Stimulated activated naive CD8-positive, alpha-beta T cell treated with anti-CD3 and anti-CD28 coated beads, Interleukin-15, amount 100 ng/mL, for 72 hours (primary cell): ENCODE measurements around the gene NFATC2.

Source experiments
- ATAC-seq: fragments of 150-1000 bp; cut with Tn5 transposase; 2 replicates; pipeline ENCODE4 v1.10.0; 2021; ENCODE audit warnings: mild to moderate bottlenecking, moderate library complexity
- DNase-seq, 2 donors: peaks; one replicate each; pipeline ENCODE4 v3.0.0; 2021 to 2022
- H3K27ac Mint-ChIP-seq, 2 donors: one replicate each; pipeline ENCODE4 v1.8.0; 2022; ENCODE audit warnings: mild to moderate bottlenecking in 2 of 2, mixed read lengths in 2 of 2, moderate library complexity in 2 of 2
- H3K27me3 Mint-ChIP-seq: one replicate; pipeline ENCODE4 v1.8.0; 2022; ENCODE audit warnings: mixed read lengths
- H3K4me1 Mint-ChIP-seq: one replicate; pipeline ENCODE4 v1.8.0; 2022; ENCODE audit warnings: mild to moderate bottlenecking, mixed read lengths
- H3K4me3 Mint-ChIP-seq, 2 donors: one replicate each; pipeline ENCODE4 v1.8.0; 2022; ENCODE audit warnings: mild to moderate bottlenecking in 2 of 2, mixed read lengths in 2 of 2, moderate library complexity in 1 of 2
- H3K9me3 Mint-ChIP-seq, 2 donors: one replicate each; pipeline ENCODE4 v1.8.0; 2022; ENCODE audit warnings: mixed read lengths in 2 of 2

Gene NFATC2

DNA sequence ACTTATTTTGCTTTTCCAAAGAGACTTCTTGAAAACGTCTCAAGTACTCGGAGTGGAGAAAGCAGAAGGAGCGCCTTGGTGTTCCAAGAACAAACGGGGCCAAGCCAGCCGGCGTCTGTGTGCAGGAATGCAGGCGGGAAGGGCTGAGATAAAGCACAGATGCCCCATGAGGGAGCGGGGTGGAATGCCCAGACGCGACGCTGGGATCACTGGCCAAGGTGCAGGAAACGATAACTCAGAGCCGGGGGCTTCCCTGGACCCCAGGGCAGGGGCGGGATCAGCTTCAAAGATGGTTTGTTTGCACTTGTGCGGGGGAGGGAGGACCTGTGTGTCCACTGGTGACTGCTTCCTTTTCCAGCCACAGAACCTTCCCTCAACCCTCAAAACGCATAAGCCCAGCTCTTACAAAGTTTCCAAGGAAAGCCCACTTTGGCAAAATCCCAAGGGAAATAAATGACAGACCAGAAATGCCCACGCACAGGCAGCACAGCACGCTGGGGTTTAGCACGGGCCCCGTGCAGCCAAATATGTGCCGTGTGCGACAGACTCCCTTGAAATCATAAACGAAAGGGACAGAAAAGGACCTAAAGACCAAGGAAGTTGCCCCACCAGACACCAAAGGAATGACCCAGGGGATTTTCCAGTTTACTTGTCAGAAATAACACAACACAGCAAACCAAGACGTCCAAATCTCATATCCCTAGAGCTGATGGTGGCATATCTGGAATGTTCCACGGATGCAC is 113.9 kb downstream of the NFATC2 start:
- no peaks in the 10 kb centered on the region for H3K9me3 Mint-ChIP-seq
- no peaks in the 10 kb centered on the region for H3K27me3 Mint-ChIP-seq
- peak overlapping the region; percentile 10 to 39 for H3K27ac Mint-ChIP-seq
- peaks cover 88% of the 10 kb centered on the region for H3K4me1 Mint-ChIP-seq
- no peak overlapping the region for H3K4me3 Mint-ChIP-seq
- DNase-seq, result no peak
- ATAC-seq, result no peak

DNA sequence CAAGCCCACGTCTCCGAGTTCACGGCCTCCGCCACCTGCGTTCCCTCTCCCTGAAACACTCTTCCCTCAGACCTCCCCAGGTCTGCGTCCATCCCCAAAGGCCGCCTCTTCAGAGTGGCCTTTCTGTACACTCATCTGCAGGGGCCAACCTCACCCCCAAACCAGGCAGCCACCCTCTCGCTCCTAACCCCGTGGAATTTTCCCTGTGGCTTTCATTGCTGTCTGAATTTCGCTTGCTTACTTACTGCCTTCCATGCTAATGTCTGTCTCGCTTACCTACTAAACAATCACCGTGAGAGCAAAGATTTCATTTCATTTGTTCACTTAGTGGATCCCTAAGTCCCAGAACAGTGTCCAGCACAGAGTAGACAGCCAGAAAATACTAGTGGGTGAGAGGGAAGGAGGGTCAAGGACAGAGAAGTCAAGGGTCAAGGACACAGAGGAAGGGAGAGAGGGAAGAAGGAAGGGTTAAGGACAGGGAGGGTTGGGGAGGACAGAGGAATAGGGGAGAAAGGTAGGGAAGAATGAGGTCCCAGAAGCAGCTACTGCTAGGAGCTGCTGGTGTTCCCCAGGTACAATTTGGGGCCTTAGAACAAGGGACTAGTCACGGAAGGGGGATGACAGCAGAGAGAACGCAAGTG is 114.7 kb downstream of the NFATC2 start:
- no peak for DNase-seq
- ATAC-seq, result no peak
- H3K27me3 Mint-ChIP-seq, result no peaks in the 10 kb centered on the region
- no peaks in the 10 kb centered on the region for H3K9me3 Mint-ChIP-seq
- H3K4me3 Mint-ChIP-seq, result no peak overlapping the region
- peaks cover 88% of the 10 kb centered on the region for H3K4me1 Mint-ChIP-seq
- peak overlapping the region; percentile 11 to 90 for H3K27ac Mint-ChIP-seq

DNA sequence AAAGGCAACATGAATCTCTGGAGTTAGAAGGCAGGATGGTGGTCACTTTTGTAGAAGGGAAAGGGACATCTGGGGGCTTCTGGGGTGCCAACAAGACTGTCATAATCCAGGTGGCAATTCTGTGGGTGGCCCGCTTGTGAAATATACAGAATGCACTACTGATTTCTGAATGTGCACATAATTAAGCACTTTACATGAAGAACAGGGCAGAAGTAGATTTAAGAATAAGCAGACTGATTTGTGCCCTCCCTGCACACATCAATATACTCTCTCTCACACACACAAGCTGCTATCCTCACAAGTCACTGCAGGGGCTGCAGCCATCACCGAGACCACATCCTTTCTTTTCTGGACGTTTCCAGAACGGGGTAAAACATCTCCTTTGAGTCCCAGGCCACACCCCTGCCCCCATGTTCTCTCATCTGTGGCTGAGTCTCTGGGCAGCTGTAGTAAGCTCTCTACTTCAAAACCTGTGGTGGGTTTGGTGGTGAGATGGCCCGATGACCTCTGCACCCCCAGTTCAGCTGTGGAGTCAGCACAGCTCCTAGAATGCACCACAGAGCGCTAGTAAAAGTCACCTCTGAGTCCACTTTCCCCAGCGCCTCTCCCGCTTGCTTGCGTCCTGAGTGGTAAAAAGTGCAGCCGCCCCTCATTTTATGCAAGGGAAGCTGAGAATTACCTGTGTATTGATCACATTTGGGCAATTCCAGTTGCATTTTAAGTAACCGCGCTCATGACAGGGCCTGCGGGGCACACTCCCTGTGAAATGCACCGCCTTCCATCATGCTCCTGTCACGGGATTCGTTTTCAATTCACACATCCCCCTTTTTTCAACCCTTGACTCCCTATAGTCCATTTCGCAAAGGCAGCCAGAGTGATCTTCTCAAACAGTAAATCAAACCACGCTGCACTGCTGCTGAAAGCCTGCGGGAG is 115.5 kb downstream of the NFATC2 start:
- Mint-ChIP-seq H3K27ac (peak overlapping the region; percentile 77 to 90), H3K9me3 (no peaks in the 10 kb centered on the region), H3K4me1 (peaks cover 85% of the 10 kb centered on the region), H3K27me3 (no peaks in the 10 kb centered on the region), H3K4me3 (no peak overlapping the region)
- ATAC-seq (peak; percentile 31), DNase-seq (no peak)

DNA sequence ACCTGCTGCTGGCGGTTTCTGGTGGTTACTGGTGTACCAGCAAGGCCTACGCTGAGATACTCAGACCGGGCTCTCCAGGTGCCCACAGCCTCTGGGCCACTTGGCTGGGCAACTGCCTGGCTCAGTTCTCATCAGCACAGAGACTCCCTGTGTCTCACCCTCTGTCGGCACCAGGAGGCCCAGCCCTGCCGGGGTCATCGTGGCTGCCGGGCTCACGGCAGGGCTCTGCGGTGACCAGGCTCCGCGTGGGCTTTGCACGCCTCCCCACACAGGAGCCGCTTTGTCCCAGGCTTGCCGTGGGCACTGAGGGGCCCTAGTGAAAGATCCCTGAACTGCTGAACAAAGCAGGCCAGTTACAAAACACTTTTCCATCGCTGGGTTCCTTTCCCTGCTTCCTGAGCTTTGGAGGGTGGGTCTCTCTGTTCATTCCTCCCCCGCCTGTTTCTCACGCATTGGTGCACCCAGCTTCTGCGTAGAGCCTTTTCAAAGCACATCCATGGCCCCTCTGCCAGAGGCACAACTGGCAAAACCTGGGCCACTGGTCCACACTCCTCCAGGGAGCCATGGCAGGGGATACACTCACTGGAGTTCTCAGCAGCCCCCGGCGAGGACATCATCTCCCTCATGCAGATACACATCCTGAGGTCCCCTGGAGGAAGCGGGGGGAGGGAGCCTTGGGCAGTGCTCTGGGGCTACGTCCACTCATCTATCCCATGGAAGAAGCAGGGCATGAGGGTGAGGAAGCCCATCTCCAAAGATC is 117.0 kb downstream of the NFATC2 start:
- H3K27me3 Mint-ChIP-seq, result no peaks in the 10 kb centered on the region
- ATAC-seq, result no peak
- no peak for DNase-seq
- no peaks in the 10 kb centered on the region for H3K9me3 Mint-ChIP-seq
- peaks cover 75% of the 10 kb centered on the region for H3K4me1 Mint-ChIP-seq
- H3K27ac Mint-ChIP-seq, result peak overlapping the region; percentile 45 to 46
- peak overlapping the region in 1 of 2 donors; percentile 25 for H3K4me3 Mint-ChIP-seq

DNA sequence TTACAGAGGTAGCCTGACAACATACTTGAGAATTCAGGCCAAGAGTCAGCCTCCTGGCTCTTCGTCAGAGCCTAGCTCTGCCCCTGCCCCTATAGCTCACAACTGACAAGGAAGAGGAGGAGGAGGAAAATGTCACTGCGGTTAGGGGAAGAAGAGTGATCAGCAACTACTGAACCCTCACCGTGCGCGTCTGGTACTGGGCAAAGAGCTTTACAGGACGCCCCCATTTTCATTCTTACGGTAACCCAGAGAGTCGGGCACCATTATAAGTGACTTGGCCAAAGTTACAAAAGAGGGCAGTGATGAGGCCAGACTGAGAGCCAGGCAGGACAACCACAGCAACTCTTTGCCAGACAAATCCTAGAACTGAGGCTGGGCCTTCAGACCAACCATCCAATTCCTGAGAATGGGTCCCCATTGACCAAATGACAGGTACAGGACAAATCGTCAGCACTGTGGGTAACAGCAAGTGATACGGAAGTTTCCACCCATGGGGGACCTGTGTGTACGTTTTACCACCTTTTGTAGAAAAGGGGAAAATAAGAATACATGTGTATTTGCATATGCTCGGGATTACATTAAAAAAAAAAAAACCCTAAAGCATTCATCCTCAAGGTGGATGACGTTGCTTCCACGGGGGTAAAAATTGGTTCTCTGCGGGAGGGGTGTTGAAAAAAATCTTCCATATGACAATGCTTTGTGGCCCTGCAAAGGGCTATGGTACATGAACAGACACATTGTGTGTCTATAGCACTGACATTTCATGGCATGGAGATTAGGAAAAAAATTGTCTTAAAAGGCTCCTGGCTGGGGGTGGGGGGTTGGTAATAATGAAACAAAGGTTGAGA is 118.0 kb downstream of the NFATC2 start:
- Mint-ChIP-seq H3K27ac (peak overlapping the region in 1 of 2 donors; percentile 88), H3K9me3 (no peaks in the 10 kb centered on the region), H3K27me3 (no peaks in the 10 kb centered on the region), H3K4me3 (peak overlapping the region in 1 of 2 donors; percentile 49), H3K4me1 (peaks cover 74% of the 10 kb centered on the region)
- ATAC-seq, result peak; percentile 69
- peak in 1 of 2 donors; percentile 36 for DNase-seq

DNA sequence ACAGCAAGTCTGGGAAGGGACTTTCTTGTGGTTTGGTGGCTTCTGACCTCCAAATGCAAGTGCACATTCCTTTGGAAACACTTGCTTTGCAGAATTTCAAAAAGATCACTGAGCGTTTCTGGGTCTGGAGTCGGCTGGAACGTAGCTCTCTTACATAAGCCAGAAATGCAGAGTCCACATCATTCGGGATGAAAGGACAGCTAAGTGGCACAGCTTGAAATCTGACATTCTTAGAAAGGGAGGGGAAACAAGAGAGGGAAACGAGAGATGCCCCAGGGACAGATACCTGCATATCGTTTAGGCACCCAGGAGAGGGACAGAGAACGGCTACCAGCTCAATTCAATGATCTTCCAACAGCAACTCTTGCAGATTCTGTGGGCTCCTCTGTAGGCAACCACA is 118.7 kb downstream of the NFATC2 start:
- Mint-ChIP-seq H3K4me3 (peak overlapping the region in 1 of 2 donors; percentile 49), H3K27ac (peak overlapping the region in 1 of 2 donors; percentile 88), H3K27me3 (no peaks in the 10 kb centered on the region), H3K9me3 (no peaks in the 10 kb centered on the region), H3K4me1 (peaks cover 69% of the 10 kb centered on the region)
- DNase-seq, result no peak
- no peak for ATAC-seq

DNA sequence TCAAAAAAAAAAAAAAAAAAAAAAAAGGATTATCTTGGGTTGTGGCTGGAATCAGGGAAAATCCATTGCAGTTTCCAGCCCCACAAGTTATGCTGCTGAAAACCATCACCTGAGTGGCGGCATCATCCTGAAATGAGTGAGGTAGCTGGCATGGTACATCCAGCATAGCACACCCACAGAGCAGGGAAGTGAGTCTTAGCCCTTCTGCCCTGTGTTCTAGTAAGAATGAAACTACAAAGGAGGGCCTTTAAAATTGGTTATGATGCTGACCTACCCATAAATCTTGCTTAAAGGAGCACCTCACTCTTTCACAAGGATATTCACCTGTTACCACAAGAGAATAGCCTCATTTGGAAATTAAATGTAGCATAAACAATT is 119.2 kb downstream of the NFATC2 start:
- H3K27ac Mint-ChIP-seq, result peak overlapping the region in 1 of 2 donors; percentile 29
- H3K4me1 Mint-ChIP-seq, result peaks cover 67% of the 10 kb centered on the region
- DNase-seq (peak in 1 of 2 donors; percentile 59), ATAC-seq (peak; percentile 88)
- no peaks in the 10 kb centered on the region for H3K9me3 Mint-ChIP-seq
- H3K4me3 Mint-ChIP-seq, result peak overlapping the region in 1 of 2 donors; percentile 27
- no peaks in the 10 kb centered on the region for H3K27me3 Mint-ChIP-seq

DNA sequence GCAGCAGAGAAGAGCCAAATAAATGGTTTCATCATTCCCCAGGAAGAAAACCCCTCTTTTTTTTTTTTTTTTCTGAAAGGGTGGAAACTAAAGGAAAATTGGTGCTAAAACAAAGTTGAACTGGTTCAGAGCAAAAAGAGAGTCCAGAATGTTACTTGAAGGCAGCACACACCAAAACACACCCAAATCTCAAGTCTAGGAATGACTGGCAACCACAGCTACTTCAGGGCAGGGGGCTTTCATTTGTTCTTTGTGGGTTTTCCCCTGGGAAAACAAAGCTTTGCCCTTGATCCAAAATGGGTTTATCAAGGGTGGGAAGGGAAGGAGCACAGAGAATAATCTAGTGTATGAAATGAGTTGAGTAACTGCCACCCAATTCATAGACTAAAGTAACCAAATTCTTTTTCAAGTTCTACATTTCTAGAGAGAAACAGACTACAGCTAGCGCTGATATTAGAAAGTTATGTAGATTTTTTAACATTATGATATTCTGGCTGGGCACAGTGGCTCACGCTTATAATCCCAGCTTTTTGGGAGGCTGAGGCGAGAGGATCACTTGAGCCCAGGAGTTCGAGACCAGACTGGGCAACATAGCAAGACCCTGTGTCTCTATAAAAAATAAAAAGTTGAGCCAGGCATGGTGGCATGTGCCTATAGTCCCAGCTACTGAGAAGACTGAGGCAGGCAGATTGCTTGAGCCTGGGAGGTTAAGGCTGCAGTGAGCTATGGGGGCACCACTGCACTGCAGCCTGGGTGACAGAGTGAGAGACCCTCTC is 119.8 kb downstream of the NFATC2 start:
- ATAC-seq (peak; percentile 3), DNase-seq (no peak)
- H3K27ac Mint-ChIP-seq, result peak overlapping the region; percentile 34 to 40
- no peaks in the 10 kb centered on the region for H3K27me3 Mint-ChIP-seq
- no peaks in the 10 kb centered on the region for H3K9me3 Mint-ChIP-seq
- peaks cover 62% of the 10 kb centered on the region for H3K4me1 Mint-ChIP-seq
- peak overlapping the region in 1 of 2 donors; percentile 69 for H3K4me3 Mint-ChIP-seq

DNA sequence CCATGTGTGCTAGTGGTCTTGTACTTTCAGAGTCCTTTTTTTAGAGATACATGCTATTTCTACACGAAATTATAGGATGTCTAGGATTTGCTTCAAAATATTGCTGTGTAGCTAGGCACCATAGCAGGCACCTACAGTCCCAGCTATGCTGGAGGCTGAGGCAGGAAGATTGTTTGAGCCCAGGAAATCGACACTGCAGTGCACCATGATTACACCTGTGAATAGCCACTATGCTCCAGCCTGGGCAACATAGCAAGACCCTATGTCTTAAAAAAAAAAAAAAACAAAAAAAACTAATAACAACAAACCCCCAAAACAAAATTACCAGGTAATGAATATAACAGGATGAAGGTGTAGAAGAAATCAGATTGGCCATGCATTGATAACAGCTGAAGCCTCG is 121.7 kb downstream of the NFATC2 start:
- Mint-ChIP-seq H3K27ac (no peak overlapping the region), H3K27me3 (no peaks in the 10 kb centered on the region), H3K9me3 (no peaks in the 10 kb centered on the region), H3K4me3 (no peak overlapping the region), H3K4me1 (peaks cover 65% of the 10 kb centered on the region)
- ATAC-seq (no peak), DNase-seq (no peak)

DNA sequence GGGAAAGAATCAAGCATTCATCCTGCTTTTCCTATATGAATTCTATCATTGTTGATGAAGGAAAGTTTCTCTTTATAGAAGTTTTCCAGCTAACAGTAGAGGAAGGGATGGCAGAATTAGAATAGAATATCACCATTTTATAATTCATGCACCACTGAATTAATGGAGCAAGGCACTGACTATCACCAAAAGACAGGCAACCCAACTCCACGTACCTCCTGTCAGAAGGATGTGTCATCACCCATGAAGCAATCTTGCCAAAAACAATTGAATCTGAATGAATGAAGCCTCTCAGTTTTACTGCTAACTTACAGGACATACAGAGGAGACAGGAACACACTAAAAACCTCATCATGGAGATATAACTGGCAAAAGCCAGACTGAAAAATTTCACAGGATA is 122.4 kb downstream of the NFATC2 start:
- Mint-ChIP-seq H3K27ac (no peak overlapping the region), H3K4me1 (peaks cover 65% of the 10 kb centered on the region), H3K27me3 (no peaks in the 10 kb centered on the region), H3K4me3 (no peak overlapping the region), H3K9me3 (no peaks in the 10 kb centered on the region)
- ATAC-seq, result no peak
- no peak for DNase-seq

DNA sequence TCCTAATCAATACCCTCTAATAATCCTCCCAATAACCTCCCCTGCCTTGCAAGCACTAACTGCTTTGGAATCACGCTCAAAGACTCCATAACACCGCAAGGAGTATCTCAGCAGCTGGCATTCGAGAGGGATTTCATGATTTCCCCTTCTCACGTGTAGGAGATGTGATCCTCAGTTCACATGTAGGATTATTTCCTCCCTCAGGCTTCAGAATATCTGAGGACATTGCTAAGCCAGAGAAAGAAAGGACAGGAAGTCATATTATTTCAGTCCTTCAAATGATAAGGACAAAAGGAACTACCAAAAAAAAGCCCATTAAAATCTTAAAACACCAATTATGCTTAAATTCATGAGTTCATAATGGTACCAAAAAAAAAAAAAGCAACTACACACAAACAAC is 122.9 kb downstream of the NFATC2 start:
- no peak overlapping the region for H3K4me3 Mint-ChIP-seq
- H3K9me3 Mint-ChIP-seq, result no peaks in the 10 kb centered on the region
- no peak for ATAC-seq
- peak overlapping the region in 1 of 2 donors; percentile 16 for H3K27ac Mint-ChIP-seq
- DNase-seq, result no peak
- peaks cover 65% of the 10 kb centered on the region for H3K4me1 Mint-ChIP-seq
- H3K27me3 Mint-ChIP-seq, result no peaks in the 10 kb centered on the region

DNA sequence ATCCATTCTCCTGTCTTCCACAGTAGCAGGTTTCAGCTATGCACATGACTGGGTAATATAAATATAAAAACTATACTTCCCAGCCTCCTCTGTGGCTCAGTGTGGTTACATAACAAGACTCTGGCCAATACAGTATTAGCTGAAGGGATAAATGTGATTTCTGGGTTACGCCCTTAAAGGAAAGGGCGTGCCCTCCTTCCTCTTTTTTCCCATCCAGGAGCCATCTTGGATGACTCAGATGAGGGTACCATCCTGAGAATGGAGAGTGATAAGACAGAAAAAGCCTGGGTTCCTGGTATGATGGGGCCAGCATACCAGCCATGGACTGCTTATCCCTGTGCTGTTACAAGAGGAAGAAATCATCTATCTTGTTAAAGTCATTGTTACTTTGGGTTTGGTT is 123.3 kb downstream of the NFATC2 start:
- H3K9me3 Mint-ChIP-seq, result no peaks in the 10 kb centered on the region
- H3K27ac Mint-ChIP-seq, result no peak overlapping the region
- H3K4me1 Mint-ChIP-seq, result peaks cover 65% of the 10 kb centered on the region
- no peak for ATAC-seq
- no peak overlapping the region for H3K4me3 Mint-ChIP-seq
- H3K27me3 Mint-ChIP-seq, result no peaks in the 10 kb centered on the region
- DNase-seq, result no peak

DNA sequence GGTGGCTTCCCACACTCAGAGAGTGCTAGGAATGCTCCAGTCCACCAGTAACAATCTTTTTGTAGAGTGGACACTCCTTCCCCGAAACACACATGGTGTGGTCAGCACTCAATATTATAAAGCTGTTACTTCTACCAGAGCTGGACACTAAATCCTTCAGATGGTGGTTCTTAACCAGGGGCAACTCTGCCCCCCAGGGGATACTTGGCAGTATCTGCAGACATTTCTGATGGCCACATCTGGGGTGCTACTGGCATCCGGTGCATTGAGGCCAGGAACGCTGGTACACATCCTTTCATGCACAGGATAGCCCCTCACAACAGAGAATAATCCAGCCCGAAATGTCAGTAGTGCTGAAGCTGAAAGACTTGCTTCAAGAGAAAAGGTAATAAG is 124.4 kb downstream of the NFATC2 start:
- H3K27ac Mint-ChIP-seq, result no peak overlapping the region
- no peak overlapping the region for H3K4me3 Mint-ChIP-seq
- H3K9me3 Mint-ChIP-seq, result no peaks in the 10 kb centered on the region
- DNase-seq (no peak), ATAC-seq (no peak)
- H3K4me1 Mint-ChIP-seq, result peaks cover 62% of the 10 kb centered on the region
- H3K27me3 Mint-ChIP-seq, result no peaks in the 10 kb centered on the region
